ENCODE data around the gene PIK3CG. TPM values are rescaled to one million over a fixed set of nuclear protein-coding genes. Genes with fewer than 3 reads are reported as not detected.
"Not testable (repeated sequence)": the region's sequence is repeated elsewhere in the genome, so short reads cannot be mapped to it uniquely, and the experiment has no call there.

PIK3CG gene
- total and polyA plus RNA-seq, 2 donors: 2.2 to 22.4 TPM

DNA sequence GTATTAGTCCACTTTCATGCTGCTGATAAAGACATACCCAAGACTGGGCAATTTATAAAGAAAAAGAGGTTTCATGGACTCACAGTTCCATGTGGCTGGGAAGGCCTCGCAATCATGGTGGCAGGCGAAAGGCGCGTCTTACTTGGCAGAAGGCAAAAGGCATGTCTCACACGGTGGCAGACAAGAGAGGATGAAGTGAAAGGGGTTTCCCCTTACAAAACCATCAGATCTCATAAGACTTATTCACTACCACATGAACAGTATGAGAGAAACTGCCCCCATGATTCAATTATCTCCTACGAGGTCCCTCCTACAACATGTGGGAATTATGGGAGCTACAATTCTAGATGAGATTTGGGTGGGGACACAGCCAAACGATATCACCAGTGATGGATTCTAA lies 13.4 kb upstream of the PIK3CG start:
- 97% methylated on average over 7 of the region's 7 CpGs for WGBS
- not testable (repeated sequence) for H3K36me3 ChIP-seq (ENCODE audit: control insufficient read depth in 2 of 2, insufficient read depth in 2 of 2, low read length in 1 of 2)

DNA sequence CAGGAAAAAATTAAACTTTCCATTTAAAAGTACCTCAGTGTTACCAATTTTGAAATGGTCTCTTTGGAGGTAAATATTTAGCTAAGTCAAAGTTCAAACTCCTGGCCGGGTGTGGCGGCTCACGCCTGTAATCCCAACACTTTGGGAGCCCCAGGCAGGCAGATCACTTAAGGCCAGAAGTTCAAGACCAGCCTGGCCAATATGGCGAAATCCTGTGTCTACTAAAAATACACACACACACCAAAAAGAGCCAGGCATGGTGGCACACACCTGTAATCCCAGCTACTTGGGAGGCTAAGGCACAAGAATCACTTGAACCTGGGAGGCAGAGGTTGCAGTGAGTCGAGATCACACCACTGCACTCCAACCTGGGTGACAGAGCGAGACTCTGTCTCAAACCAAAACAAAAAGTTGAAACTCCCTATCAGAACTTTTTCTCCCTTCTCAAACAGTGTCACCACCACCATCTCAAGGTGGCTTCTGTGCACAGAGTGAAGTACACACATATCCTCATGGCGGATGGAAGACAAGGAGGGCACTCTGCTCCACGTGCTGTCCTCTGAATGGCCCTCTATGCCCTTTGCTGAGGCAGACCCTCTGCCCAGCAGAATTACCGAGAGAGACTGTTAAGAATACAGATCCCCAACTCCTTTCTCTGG lies 11.7 kb upstream of the PIK3CG start:
- DNase-seq (ENCODE audit: low read depth in 6 of 9, low spot score in 9 of 9): no peak
- H3K36me3 ChIP-seq (ENCODE audit: control insufficient read depth in 2 of 2, insufficient read depth in 2 of 2, low read length in 1 of 2): no peaks in the 10 kb centered on the region
- no peak overlapping the region for H3K27ac ChIP-seq (ENCODE audit: low read depth in 1 of 2, low read length in 1 of 2)
- H3K9me3 ChIP-seq (ENCODE audit: control insufficient read depth in 2 of 2, insufficient read depth in 1 of 2, low read length in 1 of 2): no peaks in the 10 kb centered on the region
- H3K4me1 ChIP-seq (ENCODE audit: control insufficient read depth in 2 of 2, insufficient read depth in 2 of 2, low read length in 2 of 2): no peaks in the 10 kb centered on the region
- no peaks in the 10 kb centered on the region for H3K27me3 ChIP-seq (ENCODE audit: control insufficient read depth in 2 of 2, insufficient read depth in 1 of 2, low read length in 1 of 2)
- WGBS: 97% methylated on average over 9 of the region's 9 CpGs
- H3K4me3 ChIP-seq (ENCODE audit: low read length in 2 of 2): no peak overlapping the region

More for the DNA sequence above, 13.4 kb upstream of the PIK3CG start:
- not testable (repeated sequence) for H3K9me3 ChIP-seq (ENCODE audit: control insufficient read depth in 2 of 2, insufficient read depth in 1 of 2, low read length in 1 of 2); H3K4me1 ChIP-seq (ENCODE audit: control insufficient read depth in 2 of 2, insufficient read depth in 2 of 2, low read length in 2 of 2); H3K4me3 ChIP-seq (ENCODE audit: low read length in 2 of 2); H3K27me3 ChIP-seq (ENCODE audit: control insufficient read depth in 2 of 2, insufficient read depth in 1 of 2, low read length in 1 of 2); DNase-seq (ENCODE audit: low read depth in 6 of 9, low spot score in 9 of 9); H3K27ac ChIP-seq (ENCODE audit: low read depth in 1 of 2, low read length in 1 of 2)

DNA sequence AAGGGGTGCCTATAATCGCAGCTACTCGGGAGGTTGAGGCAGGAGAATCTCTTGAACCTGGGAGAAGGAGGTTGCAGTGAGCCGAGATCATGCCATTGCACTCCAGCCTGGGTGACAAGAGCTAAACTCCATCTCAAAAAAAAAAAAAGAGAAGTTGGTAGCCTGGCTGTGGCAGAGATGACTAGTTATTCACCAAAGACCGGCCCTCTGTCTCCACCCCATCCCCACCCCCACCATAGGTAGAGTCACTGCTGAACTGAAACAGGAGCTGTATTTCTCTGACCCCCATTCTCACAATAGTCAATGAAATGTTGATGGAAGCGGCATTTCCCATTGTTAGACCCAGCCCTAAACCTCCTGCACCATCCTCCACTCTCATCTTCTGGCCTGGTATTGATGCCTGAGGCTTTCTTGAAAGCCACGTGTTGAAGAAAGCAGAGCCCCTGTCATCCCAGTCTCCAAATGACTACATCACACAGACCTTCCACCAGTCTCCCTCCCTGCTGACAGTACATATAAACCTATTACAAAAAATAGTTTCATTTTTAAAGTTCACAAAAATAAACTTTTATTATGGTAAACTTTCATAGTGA lies 9.4 kb upstream of the PIK3CG start:
- WGBS: 93% methylated on average over 6 of the region's 6 CpGs
- no peaks in the 10 kb centered on the region for H3K36me3 ChIP-seq (ENCODE audit: control insufficient read depth in 2 of 2, insufficient read depth in 2 of 2, low read length in 1 of 2)

DNA sequence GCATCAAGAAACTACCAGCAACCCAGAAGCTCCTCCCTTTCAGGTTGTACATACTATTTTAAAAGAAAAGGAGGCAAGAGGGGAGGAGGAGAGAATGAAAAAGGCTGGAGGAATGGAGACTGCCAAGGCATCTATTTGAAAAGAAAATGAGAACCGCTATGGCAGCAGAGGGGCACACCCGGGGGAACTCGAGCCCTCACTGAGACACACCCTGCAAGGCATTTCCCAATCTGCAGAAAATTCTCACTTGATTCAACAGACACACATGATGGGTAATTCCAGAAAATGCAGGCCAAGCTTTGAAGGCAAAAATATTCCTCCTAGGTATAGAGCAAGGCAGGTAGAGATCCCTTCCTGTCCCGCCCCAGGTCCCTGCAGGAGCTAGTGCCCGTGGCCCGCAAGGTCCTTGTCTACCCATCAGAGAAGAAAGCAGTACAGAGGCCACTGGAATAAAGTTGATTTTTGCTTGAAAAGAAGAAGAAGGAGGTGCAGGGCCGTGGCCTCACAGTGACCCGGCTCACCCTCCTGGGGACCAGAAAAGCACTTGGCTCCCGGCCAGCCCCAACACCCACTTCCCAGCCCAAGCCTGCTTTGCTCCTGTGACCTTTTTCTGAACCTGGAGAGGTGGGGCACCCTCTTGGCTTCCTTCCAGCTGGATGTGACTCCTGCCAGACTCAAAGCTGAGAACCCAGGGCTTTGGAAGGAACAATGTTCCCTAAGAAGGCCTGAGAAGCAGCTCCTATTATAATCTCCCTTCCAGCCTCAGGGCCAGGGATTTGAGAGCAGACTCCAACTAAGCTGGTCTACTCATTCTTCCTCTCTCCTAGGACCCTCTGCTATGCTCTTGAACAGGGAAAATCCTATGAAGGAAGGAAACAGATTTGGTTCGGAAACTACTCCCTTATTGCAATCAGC lies 6.2 kb upstream of the PIK3CG start:
- Histone ChIP-seq H3K27ac (ENCODE audit: low read depth in 1 of 2, low read length in 1 of 2) (no peak overlapping the region), H3K4me3 (ENCODE audit: low read length in 2 of 2) (no peak overlapping the region), H3K4me1 (ENCODE audit: control insufficient read depth in 2 of 2, insufficient read depth in 2 of 2, low read length in 2 of 2) (peaks cover 0 to 2% of the 10 kb centered on the region in 2 donors), H3K27me3 (ENCODE audit: control insufficient read depth in 2 of 2, insufficient read depth in 1 of 2, low read length in 1 of 2) (no peaks in the 10 kb centered on the region), H3K9me3 (ENCODE audit: control insufficient read depth in 2 of 2, insufficient read depth in 1 of 2, low read length in 1 of 2) (peaks cover 0 to 1% of the 10 kb centered on the region in 2 donors), H3K36me3 (ENCODE audit: control insufficient read depth in 2 of 2, insufficient read depth in 2 of 2, low read length in 1 of 2) (no peaks in the 10 kb centered on the region)
- DNase-seq (ENCODE audit: low read depth in 6 of 9, low spot score in 9 of 9): no peak
- WGBS: 81% methylated on average over 10 of the region's 10 CpGs

More for the DNA sequence above, 9.4 kb upstream of the PIK3CG start:
- no peak overlapping the region for H3K4me3 ChIP-seq (ENCODE audit: low read length in 2 of 2)
- DNase-seq (ENCODE audit: low read depth in 6 of 9, low spot score in 9 of 9): no peak
- H3K4me1 ChIP-seq (ENCODE audit: control insufficient read depth in 2 of 2, insufficient read depth in 2 of 2, low read length in 2 of 2): no peaks in the 10 kb centered on the region
- H3K9me3 ChIP-seq (ENCODE audit: control insufficient read depth in 2 of 2, insufficient read depth in 1 of 2, low read length in 1 of 2): peaks cover 0 to 1% of the 10 kb centered on the region in 2 donors
- H3K27ac ChIP-seq (ENCODE audit: low read depth in 1 of 2, low read length in 1 of 2): no peak overlapping the region
- H3K27me3 ChIP-seq (ENCODE audit: control insufficient read depth in 2 of 2, insufficient read depth in 1 of 2, low read length in 1 of 2): no peaks in the 10 kb centered on the region

DNA sequence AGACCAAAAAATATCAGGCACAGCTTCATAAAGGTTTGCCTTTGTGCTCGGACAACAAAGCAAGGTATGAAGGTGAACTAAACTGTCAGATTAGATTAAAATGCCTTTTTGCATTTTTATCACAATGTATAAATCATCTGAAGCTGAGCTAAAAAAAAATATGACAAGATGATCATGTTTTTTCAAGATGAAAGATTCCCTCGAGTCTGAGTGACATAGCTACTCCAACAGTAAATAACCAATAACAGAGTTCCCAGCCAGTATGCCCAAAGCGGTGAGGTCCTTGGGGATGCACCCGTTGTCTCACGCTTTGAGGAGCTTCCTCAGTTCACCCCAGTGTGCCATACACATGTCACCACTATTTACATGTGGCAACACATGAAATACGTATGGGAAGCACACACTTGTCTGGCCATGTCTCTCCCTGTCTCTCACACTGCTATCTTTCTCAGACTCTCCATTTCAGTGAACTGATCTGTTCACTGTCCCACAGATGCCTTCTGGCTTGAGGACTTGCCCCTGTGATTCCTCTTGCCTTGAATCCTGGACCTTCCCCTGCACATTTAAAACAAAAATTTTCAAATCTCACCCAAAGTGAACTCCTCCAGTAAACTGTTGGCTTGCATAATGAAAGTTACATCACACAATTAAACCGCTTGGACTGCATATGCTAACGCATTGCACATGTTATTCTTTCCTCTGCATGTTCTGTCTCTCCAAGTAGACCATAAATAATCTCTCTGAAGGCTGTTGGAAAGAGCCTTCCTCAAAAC lies 2.6 kb upstream of the PIK3CG start:
- H3K9me3 ChIP-seq (ENCODE audit: control insufficient read depth in 2 of 2, insufficient read depth in 1 of 2, low read length in 1 of 2): peaks cover 0 to 1% of the 10 kb centered on the region in 2 donors
- H3K27ac ChIP-seq (ENCODE audit: low read depth in 1 of 2, low read length in 1 of 2): no peak overlapping the region
- H3K4me3 ChIP-seq (ENCODE audit: low read length in 2 of 2): no peak overlapping the region
- DNase-seq (ENCODE audit: low read depth in 6 of 9, low spot score in 9 of 9): no peak
- 93% methylated on average over 8 of the region's 8 CpGs for WGBS
- H3K36me3 ChIP-seq (ENCODE audit: control insufficient read depth in 2 of 2, insufficient read depth in 2 of 2, low read length in 1 of 2): peaks cover 4% of the 10 kb centered on the region in 2 donors
- H3K27me3 ChIP-seq (ENCODE audit: control insufficient read depth in 2 of 2, insufficient read depth in 1 of 2, low read length in 1 of 2): no peaks in the 10 kb centered on the region
- peaks cover 7 to 15% of the 10 kb centered on the region in 2 donors for H3K4me1 ChIP-seq (ENCODE audit: control insufficient read depth in 2 of 2, insufficient read depth in 2 of 2, low read length in 2 of 2)

DNA sequence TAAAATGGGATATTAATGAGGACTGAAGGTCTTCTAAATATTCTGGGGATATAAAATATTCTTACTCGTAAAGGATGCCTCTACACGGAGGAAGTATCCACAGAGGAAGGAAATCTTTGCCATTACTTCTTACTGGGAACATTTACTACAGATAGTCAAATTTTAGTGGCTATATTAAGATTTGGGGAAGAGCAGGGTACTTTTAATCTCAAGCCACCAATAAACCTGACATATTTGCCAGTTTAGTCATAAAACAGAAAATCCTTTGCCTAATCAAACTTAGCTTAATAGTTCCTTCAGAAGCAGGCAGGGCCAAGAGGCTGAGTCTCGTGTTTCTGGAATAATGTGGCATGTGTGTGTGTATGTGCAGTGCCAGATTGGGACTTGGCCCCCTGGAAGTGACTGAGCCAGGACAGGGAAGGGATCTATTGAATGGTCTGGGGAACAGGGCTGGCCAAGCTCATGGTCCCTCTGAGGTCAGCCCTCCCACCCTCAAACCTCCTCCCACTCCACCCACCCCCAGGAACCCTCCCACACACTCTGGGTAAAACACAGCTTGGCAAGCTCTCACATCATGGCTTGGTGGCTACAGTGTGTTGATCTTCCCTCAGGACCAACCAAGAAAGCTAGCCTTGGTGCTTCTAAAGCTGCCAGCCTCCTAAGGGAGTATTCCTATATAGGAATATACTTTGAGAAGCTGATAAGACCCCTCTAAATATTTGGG lies 1.6 kb upstream of the PIK3CG start:
- Histone ChIP-seq H3K36me3 (ENCODE audit: control insufficient read depth in 2 of 2, insufficient read depth in 2 of 2, low read length in 1 of 2) (peaks cover 13 to 14% of the 10 kb centered on the region in 2 donors), H3K4me3 (ENCODE audit: low read length in 2 of 2) (no peak overlapping the region), H3K9me3 (ENCODE audit: control insufficient read depth in 2 of 2, insufficient read depth in 1 of 2, low read length in 1 of 2) (peaks cover 4 to 6% of the 10 kb centered on the region in 2 donors), H3K27me3 (ENCODE audit: control insufficient read depth in 2 of 2, insufficient read depth in 1 of 2, low read length in 1 of 2) (no peaks in the 10 kb centered on the region), H3K27ac (ENCODE audit: low read depth in 1 of 2, low read length in 1 of 2) (peak overlapping the region in 1 of 2 donors; percentile 8), H3K4me1 (ENCODE audit: control insufficient read depth in 2 of 2, insufficient read depth in 2 of 2, low read length in 2 of 2) (peaks cover 7 to 15% of the 10 kb centered on the region in 2 donors)
- 83% methylated on average over 3 of the region's 3 CpGs for WGBS
- no peak for DNase-seq (ENCODE audit: low read depth in 6 of 9, low spot score in 9 of 9)

DNA sequence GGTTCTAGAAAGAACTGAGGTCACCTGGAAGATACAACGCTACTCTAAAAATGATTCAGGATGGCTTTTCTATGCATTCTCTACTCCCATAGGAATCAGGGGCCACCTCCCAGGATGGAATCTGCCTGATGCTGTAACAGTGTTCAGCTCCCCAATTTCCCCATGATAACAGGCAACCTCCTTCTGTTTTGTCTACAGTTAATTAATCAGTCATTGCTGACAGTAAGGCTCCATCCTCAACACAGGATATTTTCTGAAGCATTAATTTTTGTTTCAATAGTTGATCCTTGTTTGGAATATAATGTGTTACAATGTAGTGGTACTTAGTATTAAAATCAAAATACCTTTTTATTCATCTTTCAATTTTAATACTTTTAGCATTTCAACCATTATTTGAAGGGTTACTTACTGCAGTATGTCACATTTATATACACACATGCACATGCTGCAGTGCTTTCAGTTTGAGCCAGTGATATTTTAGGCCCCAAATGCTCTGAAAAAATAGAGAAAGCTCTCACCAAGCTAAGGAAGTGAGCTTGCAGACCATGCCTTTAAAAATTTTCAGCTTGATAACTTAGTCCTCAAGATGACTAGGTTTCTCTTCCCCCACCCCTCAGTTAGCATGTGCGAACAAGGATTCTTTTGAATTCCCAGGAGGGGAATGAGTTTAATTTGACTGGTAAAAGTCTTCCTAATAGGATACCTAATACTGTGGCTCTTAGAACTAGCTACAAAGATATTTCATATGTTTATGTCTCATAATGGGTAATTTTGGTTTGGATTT lies 592 bp upstream of the PIK3CG start:
- peak overlapping the region; percentile 77 to 90 for H3K27ac ChIP-seq (ENCODE audit: low read depth in 1 of 2, low read length in 1 of 2)
- peaks cover 4 to 8% of the 10 kb centered on the region in 2 donors for H3K9me3 ChIP-seq (ENCODE audit: control insufficient read depth in 2 of 2, insufficient read depth in 1 of 2, low read length in 1 of 2)
- peak in 2 of 9 donors; percentile 28 to 61 for DNase-seq (ENCODE audit: low read depth in 6 of 9, low spot score in 9 of 9)
- H3K4me3 ChIP-seq (ENCODE audit: low read length in 2 of 2): peak overlapping the region in 1 of 2 donors; percentile 72
- 60% methylated on average over 2 of the region's 2 CpGs for WGBS
- H3K4me1 ChIP-seq (ENCODE audit: control insufficient read depth in 2 of 2, insufficient read depth in 2 of 2, low read length in 2 of 2): peaks cover 15 to 24% of the 10 kb centered on the region in 2 donors
- no peaks in the 10 kb centered on the region for H3K27me3 ChIP-seq (ENCODE audit: control insufficient read depth in 2 of 2, insufficient read depth in 1 of 2, low read length in 1 of 2)
- H3K36me3 ChIP-seq (ENCODE audit: control insufficient read depth in 2 of 2, insufficient read depth in 2 of 2, low read length in 1 of 2): peaks cover 24% of the 10 kb centered on the region in 2 donors

Data from thymus (tissue), 11 donors.